ENCODE results near the gene IQCM. TPM values are rescaled to one million over a fixed set of nuclear protein-coding genes. Genes with fewer than 3 reads are reported as not detected.

Gene IQCM
- total RNA-seq, 1 donor from 2014 or later = not detected

DNA sequence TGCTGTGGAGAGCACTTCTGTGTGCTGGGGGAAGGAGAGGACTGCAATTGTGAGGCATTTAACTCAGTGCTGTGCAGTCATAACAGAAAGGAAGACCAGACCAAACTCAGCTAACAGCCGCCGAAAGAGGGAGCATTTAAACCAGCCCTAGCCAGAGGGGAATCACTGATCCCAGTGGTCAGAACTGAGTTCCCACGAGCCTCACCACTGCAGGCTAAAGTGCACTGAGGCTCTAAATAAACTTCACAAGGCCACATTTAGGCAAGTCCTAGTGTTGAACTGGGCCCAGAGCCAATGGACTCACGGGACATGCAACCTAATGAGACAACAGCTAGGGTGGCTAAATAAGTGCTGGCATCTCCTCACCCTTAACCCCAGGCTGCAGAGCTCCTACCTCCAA is 20.4 kb downstream of the IQCM start:
- no peak for TF ChIP-seq CTCF (conservative IDR thresholded peaks at IDR 0.05; ENCODE audit: low read depth, low read length)
- H3K4me3 ChIP-seq (ENCODE audit: low read depth, low read length) = no peak overlapping the region

GRCh38 chr4:149794352-149794751 is 21.3 kb downstream of the IQCM start:
- no peak overlapping the region for H3K4me3 ChIP-seq (ENCODE audit: low read depth, low read length)
- DNase-seq (ENCODE audit: low read depth) = no peak
- TF ChIP-seq CTCF (conservative IDR thresholded peaks at IDR 0.05; ENCODE audit: low read depth, low read length) = no peak

More for the DNA sequence above, 20.4 kb downstream of the IQCM start:
- no peak for DNase-seq (ENCODE audit: low read depth)

- H3K4me3 ChIP-seq (ENCODE audit: low read depth, low read length) = no peak overlapping the region
- DNase-seq (ENCODE audit: low read depth) = no peak
- TF ChIP-seq CTCF (conservative IDR thresholded peaks at IDR 0.05; ENCODE audit: low read depth, low read length) = no peak
Measured at GRCh38 chr4:149793459-149793858, 22.2 kb downstream of the IQCM start.

- no peak for TF ChIP-seq CTCF (conservative IDR thresholded peaks at IDR 0.05; ENCODE audit: low read depth, low read length)
- no peak for DNase-seq (ENCODE audit: low read depth)
- H3K4me3 ChIP-seq (ENCODE audit: low read depth, low read length) = no peak overlapping the region
Measured at GRCh38 chr4:149791851-149792250, 23.8 kb downstream of the IQCM start.

DNA sequence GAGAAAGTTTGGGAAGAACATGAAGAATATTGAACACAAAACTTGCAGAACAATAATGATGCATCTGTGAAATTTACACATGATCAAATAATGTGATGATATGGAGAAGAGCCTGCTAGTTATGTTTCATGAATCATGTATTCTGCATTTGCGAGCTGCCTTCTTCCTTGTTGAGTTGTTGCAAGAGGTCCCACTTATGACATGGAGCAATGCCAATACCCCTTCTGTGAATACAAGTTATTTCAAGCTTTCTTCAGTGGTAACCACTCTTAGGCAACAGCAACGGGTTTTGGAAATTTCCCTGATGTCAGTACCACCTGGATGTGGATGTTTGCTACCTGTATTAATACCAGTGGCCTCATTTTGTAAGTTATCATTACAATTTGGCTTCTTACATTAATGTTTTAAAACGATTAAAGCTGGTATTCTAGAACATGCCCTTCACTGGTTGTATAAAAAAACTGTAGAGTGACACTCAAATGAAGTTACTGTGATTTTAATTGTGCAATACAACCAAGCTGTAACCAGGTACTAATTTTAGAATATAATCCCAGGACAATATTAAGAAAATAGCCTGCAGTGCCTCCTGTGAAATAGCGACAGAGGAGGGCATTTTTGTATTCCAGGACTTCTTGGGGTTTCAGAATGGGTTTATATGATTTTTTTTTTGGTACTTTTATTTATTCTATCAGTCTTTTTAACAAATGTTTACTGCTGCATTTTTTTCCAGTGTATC is 25.3 kb downstream of the IQCM start:
- no peak for TF ChIP-seq CTCF (conservative IDR thresholded peaks at IDR 0.05; ENCODE audit: low read depth, low read length)
- no peak overlapping the region for H3K4me3 ChIP-seq (ENCODE audit: low read depth, low read length)
- no peak for DNase-seq (ENCODE audit: low read depth)

DNA sequence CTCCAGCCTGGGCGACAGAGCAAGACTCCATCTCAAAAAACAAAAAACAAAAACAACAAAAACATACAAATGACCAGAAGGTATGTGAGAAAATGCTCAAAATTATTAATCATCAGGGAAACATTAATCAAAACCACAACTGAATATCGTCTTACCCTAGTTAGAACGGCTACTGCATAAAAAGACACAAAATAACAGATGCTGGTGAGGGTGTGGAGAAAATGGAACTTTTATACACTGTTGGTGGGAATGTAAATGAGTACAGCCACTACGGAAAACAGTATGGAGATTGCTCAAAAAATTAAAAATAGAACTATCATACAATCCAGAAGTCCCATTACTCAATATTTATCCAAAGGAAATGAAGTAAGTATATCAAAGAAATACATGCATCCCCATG is 27.3 kb downstream of the IQCM start:
- no peak for DNase-seq (ENCODE audit: low read depth)
- no peak overlapping the region for H3K4me3 ChIP-seq (ENCODE audit: low read depth, low read length)
- TF ChIP-seq CTCF (conservative IDR thresholded peaks at IDR 0.05; ENCODE audit: low read depth, low read length) = no peak

All from epithelial cell of proximal tubule (primary cell).